SIG-M5 treated with dmso at 0.1 percent for 504 hours (cell line): Measurements from ENCODE around the gene ITIH3.

Experiments
- DNase-seq: peaks from one replicate; lab custom pipeline; 2025; ENCODE audit not compliant: unreplicated experiment; lab: John Stamatoyannopoulos, UW

ITIH3 gene

DNA sequence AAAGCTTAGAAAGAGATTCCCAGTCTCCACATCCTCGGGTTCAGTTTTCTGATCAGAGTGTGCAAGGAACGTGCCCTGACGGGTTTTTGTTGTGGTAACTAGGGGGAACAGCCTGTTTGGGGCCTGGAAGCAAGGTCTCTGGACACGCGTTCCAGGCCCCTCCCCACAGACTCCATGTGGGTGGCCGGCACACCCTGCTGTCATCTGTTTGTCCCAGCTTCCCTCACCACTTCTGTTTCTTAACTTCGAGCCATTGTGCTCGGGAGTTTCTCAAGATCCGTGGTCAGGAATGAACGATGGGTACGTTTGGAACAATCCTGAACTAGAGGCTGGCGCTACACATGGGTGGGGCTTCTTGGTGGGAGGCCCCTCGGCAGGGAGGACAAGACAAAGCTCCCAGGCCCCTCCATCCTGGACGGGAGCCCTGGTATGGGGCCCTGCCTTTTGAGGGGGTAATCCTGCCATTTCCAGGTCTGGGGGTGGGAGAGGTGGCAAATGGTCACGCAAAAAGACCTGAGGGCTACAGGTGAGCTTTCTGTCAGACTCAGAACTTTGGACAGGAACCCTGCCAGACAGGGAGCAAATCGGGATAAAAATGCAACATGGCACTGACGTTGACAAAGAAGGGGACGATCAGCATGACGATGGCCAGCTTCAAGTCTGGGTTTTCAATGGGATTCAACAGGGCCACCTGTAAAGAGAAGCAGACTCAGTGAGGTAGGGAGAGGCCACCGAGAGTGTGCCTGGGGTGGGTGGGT lies 48.7 kb downstream of the ITIH3 start:
- no peak for DNase-seq

DNA sequence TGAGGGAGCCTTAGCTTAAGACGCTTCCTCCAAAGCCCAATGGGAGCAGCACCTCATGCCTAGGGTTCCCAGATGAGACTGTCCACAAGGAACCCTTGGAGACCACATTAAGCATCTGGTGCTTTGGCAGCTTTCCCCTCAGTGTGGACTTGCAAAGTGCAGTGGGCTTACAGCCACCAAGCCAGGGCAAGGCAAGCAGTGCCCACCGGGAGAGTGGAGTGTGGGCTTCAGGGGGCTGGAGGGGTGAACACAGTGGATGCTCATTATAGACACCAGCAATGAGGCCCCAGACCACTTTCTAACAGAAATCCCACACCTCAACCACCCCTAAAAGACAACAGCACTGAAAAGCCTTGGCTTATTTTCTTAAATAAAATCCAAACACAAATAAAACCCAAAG lies 49.3 kb downstream of the ITIH3 start:
- DNase-seq: no peak

DNA sequence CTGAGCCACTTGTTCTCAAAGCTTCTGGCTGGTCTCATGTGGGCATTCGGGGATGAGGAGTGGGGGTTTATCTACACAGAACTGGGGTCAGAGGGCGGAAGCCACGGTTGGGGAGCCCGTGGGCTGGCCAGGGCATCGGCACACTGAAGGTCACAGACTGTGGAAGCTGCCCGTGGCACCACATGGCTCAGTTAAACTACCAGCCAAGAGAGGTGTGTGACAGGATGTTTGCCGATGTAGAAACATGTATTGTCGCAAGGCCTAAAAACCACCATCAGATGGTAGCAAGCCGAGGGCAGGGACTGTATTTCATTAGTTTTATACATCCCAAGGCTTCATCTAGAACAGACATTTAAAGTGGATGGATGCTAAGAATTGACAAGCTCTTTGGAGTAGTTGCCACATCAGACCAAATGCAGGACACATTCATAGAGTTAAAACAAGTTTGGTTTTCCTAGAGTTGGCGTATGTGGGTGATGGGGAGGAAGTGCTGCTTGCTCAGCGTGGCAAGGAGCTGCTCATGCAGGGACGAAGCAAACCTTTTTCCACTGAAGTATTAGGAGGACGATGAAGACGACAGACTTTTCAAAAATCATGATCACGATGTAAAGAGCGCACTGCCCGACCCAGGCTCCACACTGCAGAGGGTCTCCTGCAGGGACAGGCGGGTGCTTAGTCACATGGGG lies 49.8 kb downstream of the ITIH3 start:
- peak; percentile 41 for DNase-seq

DNA sequence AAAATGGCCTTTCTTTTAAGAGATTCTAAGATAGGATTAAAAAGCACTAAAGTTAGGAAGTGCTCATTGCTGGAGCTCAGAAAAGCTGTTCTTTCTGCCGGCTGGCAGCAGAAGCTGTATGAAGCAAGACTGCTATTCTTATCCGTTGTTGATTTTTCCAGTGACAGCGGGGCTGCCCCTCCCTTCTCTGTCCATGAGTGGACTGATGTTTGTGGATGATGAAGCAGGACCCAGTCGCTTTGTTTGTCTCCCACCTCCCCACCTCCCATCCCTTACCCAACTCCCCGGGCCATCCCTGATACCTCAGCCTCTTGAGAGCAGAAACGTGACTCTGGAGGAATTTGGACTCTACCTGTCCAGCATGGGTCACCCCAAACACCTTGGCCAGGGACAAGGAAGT lies 50.6 kb downstream of the ITIH3 start:
- DNase-seq: peak; percentile 82

DNA sequence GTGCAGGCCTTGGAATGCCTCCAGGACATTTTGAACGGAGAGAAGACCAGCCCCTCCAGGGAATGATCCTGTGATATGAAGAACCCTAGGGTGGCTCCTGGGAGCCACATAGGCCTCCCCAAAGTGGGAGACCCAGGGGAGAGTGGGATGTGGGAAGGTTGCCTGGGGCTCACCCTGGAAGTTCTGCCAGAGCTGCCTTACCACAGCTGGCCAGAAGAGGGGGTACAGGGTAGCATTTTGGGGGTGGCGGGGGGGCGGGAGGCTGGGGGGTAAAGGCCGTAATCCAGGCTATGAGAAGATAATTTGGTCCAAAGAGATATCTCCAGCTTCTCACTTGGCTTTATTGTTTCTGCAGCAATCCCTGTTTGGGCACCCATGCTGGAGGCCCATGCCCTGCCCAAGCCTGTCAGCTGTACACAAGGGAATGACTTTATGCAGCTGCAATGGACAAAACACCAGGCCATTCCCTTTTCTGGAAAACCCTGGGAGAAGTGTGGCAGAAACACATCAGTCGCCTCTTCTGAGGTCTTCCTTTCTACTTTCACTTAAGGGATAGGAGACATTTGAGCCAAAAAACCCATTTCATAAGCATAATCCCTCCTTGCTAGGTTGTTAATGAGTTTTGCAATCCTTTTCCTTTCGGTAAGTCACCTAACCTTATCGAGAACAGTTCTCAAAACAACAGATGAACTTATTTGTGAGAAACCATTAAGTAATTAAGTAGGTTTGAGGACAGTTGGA lies 51.3 kb downstream of the ITIH3 start:
- no peak for DNase-seq

DNA sequence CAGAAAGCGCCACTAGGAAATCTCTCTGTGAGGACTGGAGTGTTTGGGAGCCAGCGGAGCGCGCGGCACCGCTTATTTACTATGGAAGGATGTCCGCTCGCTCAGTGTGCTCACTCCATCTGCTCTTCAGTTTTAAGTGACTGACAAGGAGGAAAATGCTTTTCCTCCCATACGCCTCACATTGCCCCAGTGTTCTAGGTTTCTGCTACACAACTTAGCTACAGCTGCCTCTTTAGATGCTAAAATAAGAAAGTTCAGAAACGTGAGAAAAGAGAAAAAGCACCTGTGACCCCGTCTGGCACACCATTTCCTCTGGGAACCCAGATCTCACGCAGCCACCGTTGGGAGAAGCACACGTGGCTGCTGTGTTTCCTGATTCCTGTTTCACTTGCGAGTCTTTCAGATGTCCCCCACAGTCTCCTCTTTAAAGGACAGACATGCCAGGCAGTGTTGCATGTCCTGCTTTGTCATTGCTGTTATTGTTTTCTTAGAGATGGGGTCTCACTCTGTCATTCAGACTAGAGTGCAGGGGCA lies 51.9 kb downstream of the ITIH3 start:
- DNase-seq: no peak

DNA sequence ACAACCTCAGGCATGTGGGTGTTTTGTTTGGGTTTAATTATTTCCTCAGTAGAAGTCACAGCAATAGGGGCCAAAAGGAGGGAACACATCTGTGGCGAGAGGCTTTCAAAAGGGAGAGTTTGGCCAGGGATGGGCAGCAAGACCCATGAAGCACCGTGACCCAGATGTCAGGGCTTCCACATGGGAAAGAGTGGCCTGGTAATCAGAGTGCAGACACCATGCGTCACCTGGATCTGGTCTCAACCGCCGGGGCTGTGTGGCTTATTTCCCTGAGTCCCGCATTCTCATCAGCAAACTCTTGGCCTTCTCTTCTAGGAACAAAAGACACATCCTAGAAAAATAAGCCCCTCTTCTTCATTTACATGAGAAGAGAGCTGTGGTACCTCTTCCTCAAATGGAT lies 52.6 kb downstream of the ITIH3 start:
- no peak for DNase-seq

DNA sequence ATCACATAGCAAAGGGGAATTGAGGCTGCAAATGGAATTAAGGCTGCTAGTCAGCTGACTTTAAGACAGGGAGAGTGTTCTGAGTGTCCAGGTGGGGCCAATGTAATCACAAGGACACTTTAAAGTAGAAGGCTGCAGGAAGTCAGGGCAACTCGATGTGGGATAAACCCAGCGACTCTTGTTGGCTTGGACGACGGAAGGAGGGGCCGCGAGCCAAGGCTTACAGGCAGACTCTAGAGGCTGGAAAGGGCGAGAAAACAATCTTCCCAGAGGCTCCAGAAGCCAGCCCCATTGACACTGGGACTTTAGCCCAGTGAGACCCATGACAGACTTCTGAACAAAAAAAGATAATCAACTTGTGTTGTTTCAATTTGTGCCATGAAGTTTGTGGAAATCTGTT lies 53.1 kb downstream of the ITIH3 start:
- DNase-seq: no peak

DNA sequence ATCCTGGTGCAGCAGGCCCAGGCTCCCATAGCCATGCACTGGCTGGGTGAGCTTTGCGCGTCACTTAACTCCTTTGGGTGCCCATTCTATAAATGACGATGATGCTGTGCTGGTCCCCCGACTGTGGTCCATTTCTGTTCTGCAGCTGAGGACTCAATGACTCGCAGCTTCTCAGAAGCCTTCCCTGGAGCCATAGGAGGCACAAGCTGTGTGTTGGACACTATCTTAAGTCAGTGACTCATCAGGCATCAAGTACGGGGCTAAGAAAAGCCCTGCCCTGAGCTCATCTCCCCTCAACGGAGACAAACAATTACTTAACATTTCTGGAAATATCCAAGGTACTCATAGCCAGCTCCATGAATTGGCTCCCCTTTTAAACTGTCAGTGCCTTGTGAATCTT lies 54.0 kb downstream of the ITIH3 start:
- DNase-seq: no peak

DNA sequence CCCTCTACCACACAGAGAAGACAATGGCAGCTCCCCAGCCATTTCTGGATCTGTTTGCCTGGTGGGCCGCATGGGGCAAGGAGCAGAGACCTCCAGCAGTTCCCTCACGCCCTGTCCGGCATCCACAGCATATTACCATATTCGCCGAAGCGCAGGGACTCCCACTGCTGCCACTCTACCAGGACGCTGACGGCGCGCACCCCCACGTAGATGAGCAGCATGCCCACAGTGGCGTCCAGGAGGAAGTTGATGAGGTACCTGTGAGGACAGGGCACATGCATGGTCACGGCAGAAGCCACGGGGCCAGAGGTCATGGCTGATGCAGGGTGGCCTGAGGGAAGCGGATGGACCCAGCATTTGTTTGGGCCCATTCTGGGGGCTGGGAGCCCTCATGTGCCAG lies 55.1 kb downstream of the ITIH3 start:
- DNase-seq: no peak

DNA sequence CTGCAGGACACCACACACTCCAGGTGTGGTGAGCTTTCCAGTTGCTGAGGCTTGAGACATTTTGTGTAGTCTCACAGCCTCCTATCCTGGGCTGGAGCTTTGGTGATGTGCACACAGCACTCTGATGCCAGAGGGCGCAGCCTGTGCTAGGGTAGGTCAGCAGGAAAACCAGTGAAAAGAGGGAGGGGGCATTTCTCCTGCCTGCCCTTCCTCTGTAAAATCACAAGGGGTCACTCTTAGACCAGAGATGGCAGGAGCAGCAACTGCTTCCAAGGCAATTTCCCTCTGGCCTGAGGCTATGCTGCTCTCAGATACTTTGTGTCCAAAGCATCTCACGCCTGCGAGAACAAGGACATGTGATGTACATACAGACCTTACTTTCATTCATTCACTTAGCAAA lies 56.8 kb downstream of the ITIH3 start:
- peak; percentile 24 for DNase-seq

DNA sequence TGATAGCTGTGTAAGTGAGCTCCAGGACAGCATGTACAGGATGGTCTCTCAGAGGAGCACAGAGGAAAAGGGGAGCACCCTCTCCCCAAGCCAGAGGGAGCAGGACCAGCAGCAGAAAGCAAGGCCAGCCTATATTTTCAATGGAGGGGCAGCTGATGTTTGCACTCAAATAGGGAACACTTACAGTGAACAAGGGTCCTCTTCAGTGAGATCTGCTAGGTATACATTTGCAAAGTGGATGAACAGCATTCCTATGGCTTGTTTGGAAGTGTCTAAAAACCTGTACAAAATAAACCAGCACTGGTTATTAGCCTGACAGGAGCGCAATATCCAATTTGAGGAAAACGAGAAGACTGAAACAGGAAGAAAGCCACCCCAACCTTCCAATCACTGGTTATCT lies 57.8 kb downstream of the ITIH3 start:
- DNase-seq: no peak

DNA sequence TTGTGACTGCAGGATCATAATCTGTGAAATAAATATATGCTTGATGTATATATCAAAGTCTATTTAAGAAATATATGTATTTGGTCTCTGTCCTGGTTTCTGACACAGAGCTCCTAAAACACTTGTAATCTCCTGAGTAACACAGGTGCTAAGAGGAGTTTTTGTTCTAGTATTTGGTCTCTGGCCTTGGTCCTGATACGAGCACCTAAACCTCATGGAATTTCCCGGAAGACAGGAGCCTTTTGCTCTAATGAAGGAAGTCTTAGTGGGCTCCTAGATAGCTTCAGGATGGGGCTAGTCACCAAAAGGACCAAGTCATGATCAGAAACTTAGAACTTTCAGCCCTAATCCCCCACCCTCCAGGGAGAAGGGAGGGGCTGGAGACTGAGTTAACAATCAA lies 59.4 kb downstream of the ITIH3 start:
- DNase-seq: no peak

DNA sequence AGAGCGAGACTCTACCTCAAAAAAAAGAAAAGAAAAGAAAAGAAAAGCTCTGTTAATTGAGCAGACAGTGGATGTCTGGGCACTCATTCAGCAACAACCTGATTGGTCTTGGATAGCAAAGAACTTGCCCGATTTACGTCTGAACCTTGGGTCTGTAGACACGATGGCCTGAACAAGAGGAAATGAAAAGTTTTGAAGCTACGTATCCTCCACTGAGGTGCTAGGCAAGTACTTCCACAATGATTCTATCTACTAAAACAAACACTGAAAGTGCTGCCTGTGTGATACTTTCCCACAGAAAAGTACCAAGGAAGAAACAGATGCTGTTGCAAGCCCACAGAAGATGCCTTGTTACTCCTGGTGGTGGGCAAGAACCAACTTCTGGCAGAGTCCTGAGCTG lies 62.1 kb downstream of the ITIH3 start:
- DNase-seq: no peak

DNA sequence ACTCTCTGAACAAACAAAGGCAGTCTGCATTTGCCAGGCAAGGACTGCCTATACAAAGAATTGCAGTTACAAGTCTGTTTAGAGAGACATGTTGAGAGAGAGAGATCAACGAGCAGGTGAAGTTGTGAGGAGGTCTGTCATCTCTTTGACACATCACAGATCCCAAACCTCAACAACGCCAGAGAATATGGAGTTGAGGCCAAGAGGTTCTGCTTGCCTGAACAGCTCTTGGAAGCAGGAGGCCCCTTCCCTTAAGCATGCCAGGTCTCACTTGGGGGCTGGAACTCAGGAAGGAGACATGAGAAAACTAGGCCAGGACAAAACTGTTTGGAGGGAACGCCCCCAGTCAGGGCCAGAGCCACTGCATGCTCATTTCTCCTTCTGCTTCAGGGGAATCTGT lies 62.5 kb downstream of the ITIH3 start:
- no peak for DNase-seq

DNA sequence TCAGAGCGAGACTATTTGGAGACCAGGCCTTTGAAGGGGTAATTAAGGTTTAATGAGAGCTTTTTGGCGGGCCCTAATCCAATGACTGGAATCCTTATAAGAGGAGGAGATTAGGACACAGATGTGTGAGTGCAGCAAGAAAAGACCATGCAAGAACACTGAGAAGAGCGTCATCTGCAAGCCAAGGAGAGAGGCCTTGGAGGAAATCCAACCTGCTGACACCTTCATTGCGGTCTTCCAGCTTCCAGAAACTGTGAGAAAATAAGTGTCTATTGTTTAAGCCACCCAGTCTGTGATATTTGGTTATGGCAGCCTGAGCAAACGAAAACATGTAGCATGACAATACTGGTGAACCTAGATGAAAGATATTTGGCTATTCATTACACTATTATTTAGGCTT lies 63.3 kb downstream of the ITIH3 start:
- DNase-seq: no peak
